OCI-LY1 (cell line): ENCODE results near the gene ADGB.
"Not testable (repeated sequence)": the region's sequence is repeated elsewhere in the genome, so short reads cannot be mapped to it uniquely, and the experiment has no call there.

ENCODE experiments used
- CTCF ChIP-seq: fragments of 200-600 bp; sonication (generic), shearing (Covaris generic); IDR thresholded peaks from 2 replicates; pipeline ENCODE4 v1.5.1; 2017; ENCODE audit warnings: mild to moderate bottlenecking, antibody characterized with exemption, low read length, moderate library complexity, mixed read lengths
- EZH2 ChIP-seq: fragments of 200-600 bp; sonication (generic), shearing (Covaris generic); IDR thresholded peaks from 2 replicates; pipeline ENCODE4 v1.8.0; 2017; ENCODE audit warnings: borderline replicate concordance, mixed run types, mild to moderate bottlenecking, antibody characterized with exemption, low read length, moderate library complexity, mixed read lengths

DNA sequence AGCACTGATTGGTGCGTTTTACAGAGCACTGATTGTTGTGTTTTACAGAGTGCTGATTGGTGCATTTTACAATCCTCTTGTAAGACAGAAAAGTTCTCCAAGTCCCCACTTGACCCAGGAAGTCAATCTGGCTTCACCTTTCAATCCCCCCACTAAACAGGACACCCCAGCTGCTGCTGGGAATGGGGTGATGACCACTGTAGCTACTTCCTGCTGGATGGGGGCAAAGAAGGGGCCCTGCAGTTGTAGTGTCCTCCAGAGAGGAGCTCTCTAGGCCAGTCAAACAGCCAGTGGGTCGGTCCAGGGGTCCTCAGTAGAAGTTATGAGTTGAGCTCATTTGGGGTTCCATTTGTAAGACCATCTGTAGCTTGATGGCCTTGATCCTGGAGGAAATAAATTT, 194.4 kb downstream of the ADGB start:
- not testable (repeated sequence) for TF ChIP-seq CTCF, EZH2
